Measurements from ENCODE around the gene TNFAIP2. TPM values are rescaled to one million over a fixed set of nuclear protein-coding genes. Genes with fewer than 3 reads are reported as not detected.

Gene TNFAIP2
- total and polyA plus RNA-seq, 2 of the 4 experiments (the other 2 are of a cell fraction), result 6.3 to 9.6 TPM

DNA sequence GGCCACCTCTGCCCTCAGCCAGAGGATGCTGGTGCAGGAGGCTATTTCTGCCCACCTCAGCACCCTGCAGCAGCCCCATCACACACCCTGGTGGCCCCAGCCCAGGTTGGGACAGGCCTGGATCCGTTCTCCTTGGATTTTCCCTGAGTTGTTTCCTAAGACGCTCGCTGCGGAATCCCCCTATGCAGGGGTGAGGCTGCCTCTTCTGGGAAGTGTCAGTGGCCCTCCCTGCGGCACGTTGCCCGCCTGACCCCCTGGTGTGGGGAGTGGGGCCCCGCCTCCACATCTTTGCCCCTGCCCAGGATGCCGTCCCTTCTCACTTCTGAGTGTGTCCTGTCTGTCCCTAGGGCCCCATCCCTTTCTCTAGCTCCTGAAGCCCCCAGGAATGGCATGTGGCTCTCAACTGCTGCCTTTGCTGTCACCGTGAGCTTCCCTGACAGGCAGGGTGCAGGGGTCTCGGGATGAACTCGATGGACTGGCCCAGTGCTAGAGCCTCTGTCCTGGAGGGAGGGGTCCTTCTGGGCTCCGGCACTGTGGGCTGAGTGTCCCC lies 29.3 kb upstream of the TNFAIP2 start:
- Histone ChIP-seq H2BK5ac (ENCODE audit: low read depth, low read length, poor library complexity, severe bottlenecking) (no peak overlapping the region), H2BK15ac (ENCODE audit: low read depth, low read length) (no peak overlapping the region), H3K4ac (ENCODE audit: low read depth, low read length) (no peak overlapping the region), H3K18ac (ENCODE audit: low read depth, low read length) (no peak overlapping the region), H3K9ac (ENCODE audit: low read depth, low read length) (0 out of 2 replicates have a peak overlapping the region, but pooled peaks have one; percentile 24), H3K56ac (ENCODE audit: extremely low read depth, insufficient read depth, low read length) (no peak overlapping the region), H4K8ac (ENCODE audit: low read depth in 2 of 2, low read length in 2 of 2) (peak overlapping the region; percentile 25 to 41; a peak in 2 of 4 replicates), H2BK120ac (ENCODE audit: low read depth, low read length) (no peak overlapping the region), H3K9me3 (ENCODE audit: control insufficient read depth, insufficient read depth, low read length) (no peaks in the 10 kb centered on the region; the same call in 1 of the 2 replicates), H3K4me3 (ENCODE audit: insufficient read depth, low read depth, low read length) (no peak overlapping the region), H2AK9ac (replicated peaks; ENCODE audit: low read depth, low read length, poor library complexity) (peak overlapping the region; percentile 16), H3K14ac (replicated peaks; ENCODE audit: low read depth, low read length) (no peak overlapping the region), H4K20me1 (ENCODE audit: insufficient read depth, low read length) (no peaks in the 10 kb centered on the region; the same call in 1 of the 2 replicates), H4K5ac (ENCODE audit: low read depth, low read length) (peak overlapping the region; percentile 36; the same call in 1 of the 2 replicates), H3K4me1 (ENCODE audit: control insufficient read depth, insufficient read depth, low read length) (peaks cover 11% of the 10 kb centered on the region), H2AFZ (replicated peaks; ENCODE audit: low read length, poor library complexity) (peak overlapping the region; percentile 76), H3K27me3 (ENCODE audit: control insufficient read depth, insufficient read depth, low read length) (peaks cover 39% of the 10 kb centered on the region), H4K91ac (ENCODE audit: insufficient read depth, low read depth, low read length) (no peak overlapping the region), H3K9me1 (ENCODE audit: insufficient read depth, low read length) (no peaks in the 10 kb centered on the region), H3K36me3 (ENCODE audit: control insufficient read depth, insufficient read depth, low read length) (no peaks in the 10 kb centered on the region), H2BK20ac (ENCODE audit: low read depth, low read length) (no peak overlapping the region), H3K79me1 (ENCODE audit: low read depth in 1 of 2, low read length in 2 of 2) (no peaks in the 10 kb centered on the region), H3K27ac (ENCODE audit: insufficient read depth, low read length) (no peak overlapping the region), H3K4me2 (ENCODE audit: low read depth, low read length) (peak overlapping the region; percentile 42; the same call in 1 of the 2 replicates), H3K23ac (ENCODE audit: low read depth, low read length) (no peak overlapping the region), H2AK5ac (ENCODE audit: low read depth, low read length) (no peak overlapping the region)
- no peak for ATAC-seq (ENCODE audit: low read depth)
- WGBS, 2 experiments (ENCODE audit: extremely low coverage in 2 of 2, insufficient read length in 1 of 2), result 93% methylated on average over 5 of the region's 13 CpGs; no CpG with 5 or more reads in 1 of the 2 experiments
- CTCF ChIA-PET, result interaction anchor here (1.1 kb wide), 1 partner anchor 91 kb away, joined by 3 read pairs; no protein-coding TSS in a partner anchor
- in situ Hi-C loops (cut with MboI; ENCODE audit: low sequenced_read_pairs) (no loop called here), intact Hi-C loops (cut with micrococcal nuclease) (no loop called here), dilution Hi-C loops (cut with HindIII; ENCODE audit: low sequenced_read_pairs, unreplicated experiment) (no loop called here)
- BruUV-seq (replicated peaks), result no TSS peak
- no peak for TF ChIP-seq NFE2L2 (IDR thresholded peaks at IDR 0.05; ENCODE audit: low read depth, low read length)
- TF ChIP-seq RAD21 (IDR thresholded peaks at IDR 0.05; ENCODE audit: low read length), result no peak
- POLR2A ChIA-PET (ENCODE audit: unreplicated experiment), result no interaction called here
- DNase-seq, result no peak

Measured in IMR-90 (cell line).